ENCODE data around the gene GPANK1. TPM values are rescaled to one million over a fixed set of nuclear protein-coding genes. Genes with fewer than 3 reads are reported as not detected.

The GPANK1 gene
- total and polyA plus RNA-seq, 9 of the 15 experiments (the other 6 are each of a cell fraction or from before 2014, with no cell fraction given), result 32.2 to 111 (median 46.3) TPM

DNA sequence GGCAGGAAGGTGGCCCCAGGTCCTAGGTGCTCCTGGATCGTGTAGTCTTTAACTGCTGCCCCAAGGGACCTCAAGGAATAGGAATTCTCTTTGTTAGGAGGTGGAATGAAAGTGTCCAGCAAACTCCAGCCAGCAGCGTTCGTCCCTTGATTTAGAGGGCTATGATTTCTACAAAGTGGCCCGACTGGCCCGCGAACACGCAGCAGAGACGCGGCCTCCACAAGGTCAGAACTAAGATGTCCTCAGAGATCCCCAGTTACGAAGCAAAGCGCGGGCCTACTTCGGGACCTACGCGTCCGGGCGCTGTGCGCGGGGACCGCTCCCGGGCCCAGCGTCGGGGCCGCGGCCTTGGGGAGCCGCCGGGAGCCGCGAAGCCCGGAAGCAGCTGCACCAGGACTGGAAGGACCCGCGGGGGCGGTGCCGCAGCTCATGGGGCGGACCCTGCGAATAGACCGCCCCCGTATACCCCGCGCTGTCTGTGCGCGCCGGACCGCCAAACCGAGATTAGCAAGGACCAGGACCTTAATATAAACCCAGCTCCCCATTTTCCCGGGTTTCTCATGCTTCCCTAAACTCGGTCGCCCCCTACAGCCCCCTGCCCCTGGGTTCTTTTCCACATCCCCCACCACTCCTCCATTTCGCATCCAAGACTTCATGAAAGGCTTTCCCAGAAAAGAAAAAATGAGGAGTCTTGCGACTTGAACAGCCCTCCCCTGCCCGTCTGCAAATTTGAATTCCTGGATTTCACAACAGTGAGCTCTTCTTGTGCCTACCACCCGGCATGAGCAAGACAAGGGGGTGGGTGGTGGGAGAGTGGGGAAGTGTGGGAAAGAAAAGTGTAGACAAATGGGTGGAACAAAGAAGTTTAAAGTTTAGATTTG is 4.2 kb downstream of the GPANK1 start, which contains the start of gene C6orf47 (continued):
- TF ChIP-seq, protein P1, sequence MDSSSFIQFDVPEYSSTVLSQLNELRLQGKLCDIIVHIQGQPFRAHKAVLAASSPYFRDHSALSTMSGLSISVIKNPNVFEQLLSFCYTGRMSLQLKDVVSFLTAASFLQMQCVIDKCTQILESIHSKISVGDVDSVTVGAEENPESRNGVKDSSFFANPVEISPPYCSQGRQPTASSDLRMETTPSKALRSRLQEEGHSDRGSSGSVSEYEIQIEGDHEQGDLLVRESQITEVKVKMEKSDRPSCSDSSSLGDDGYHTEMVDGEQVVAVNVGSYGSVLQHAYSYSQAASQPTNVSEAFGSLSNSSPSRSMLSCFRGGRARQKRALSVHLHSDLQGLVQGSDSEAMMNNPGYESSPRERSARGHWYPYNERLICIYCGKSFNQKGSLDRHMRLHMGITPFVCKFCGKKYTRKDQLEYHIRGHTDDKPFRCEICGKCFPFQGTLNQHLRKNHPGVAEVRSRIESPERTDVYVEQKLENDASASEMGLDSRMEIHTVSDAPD (CRISPR knock-in tag; IDR thresholded peaks at IDR 0.05), result no peak
- TF ChIP-seq PTTG1 (tag; IDR thresholded peaks at IDR 0.05; ENCODE audit: low read depth), result no peak
- TF ChIP-seq SMARCB1 (IDR thresholded peaks at IDR 0.05; ENCODE audit: insufficient read length, low read depth), result no peak
- TF ChIP-seq MCM5 (IDR thresholded peaks at IDR 0.05; ENCODE audit: low read depth), result no peak
- TF ChIP-seq BRF1 (IDR thresholded peaks at IDR 0.05; ENCODE audit: borderline replicate concordance, extremely low read depth, insufficient read length), result no peak
- TF ChIP-seq, protein P2, sequence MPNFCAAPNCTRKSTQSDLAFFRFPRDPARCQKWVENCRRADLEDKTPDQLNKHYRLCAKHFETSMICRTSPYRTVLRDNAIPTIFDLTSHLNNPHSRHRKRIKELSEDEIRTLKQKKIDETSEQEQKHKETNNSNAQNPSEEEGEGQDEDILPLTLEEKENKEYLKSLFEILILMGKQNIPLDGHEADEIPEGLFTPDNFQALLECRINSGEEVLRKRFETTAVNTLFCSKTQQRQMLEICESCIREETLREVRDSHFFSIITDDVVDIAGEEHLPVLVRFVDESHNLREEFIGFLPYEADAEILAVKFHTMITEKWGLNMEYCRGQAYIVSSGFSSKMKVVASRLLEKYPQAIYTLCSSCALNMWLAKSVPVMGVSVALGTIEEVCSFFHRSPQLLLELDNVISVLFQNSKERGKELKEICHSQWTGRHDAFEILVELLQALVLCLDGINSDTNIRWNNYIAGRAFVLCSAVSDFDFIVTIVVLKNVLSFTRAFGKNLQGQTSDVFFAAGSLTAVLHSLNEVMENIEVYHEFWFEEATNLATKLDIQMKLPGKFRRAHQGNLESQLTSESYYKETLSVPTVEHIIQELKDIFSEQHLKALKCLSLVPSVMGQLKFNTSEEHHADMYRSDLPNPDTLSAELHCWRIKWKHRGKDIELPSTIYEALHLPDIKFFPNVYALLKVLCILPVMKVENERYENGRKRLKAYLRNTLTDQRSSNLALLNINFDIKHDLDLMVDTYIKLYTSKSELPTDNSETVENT (CRISPR knock-in tag; IDR thresholded peaks at IDR 0.05), result peak; percentile 93
- TF ChIP-seq FOXJ3 (CRISPR knock-in tag; IDR thresholded peaks at IDR 0.05), result no peak
- TF ChIP-seq, protein P3, sequence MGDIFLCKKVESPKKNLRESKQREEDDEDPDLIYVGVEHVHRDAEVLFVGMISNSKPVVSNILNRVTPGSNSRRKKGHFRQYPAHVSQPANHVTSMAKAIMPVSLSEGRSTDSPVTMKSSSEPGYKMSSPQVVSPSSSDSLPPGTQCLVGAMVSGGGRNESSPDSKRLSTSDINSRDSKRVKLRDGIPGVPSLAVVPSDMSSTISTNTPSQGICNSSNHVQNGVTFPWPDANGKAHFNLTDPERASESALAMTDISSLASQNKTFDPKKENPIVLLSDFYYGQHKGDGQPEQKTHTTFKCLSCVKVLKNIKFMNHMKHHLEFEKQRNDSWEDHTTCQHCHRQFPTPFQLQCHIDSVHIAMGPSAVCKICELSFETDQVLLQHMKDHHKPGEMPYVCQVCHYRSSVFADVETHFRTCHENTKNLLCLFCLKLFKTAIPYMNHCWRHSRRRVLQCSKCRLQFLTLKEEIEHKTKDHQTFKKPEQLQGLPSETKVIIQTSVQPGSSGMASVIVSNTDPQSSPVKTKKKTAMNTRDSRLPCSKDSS (IDR thresholded peaks at IDR 0.05; ENCODE audit: low read depth, partially characterized antibody), result no peak
- no peak for TF ChIP-seq SREBF2 (CRISPR knock-in tag; IDR thresholded peaks at IDR 0.05)
- no peak for TF ChIP-seq PYGO2 (tag; IDR thresholded peaks at IDR 0.05)
- peak; percentile 46; the same call in 1 of the 2 replicates for TF ChIP-seq RFX7 (CRISPR knock-in tag; IDR thresholded peaks at IDR 0.05)
- no peak for TF ChIP-seq ZNF133 (CRISPR knock-in tag; IDR thresholded peaks at IDR 0.05)
- no peak for TF ChIP-seq ZFP36 (IDR thresholded peaks at IDR 0.05; ENCODE audit: low read depth, low read length, partially characterized antibody)
- TF ChIP-seq ZNF507 (tag; conservative IDR thresholded peaks at IDR 0.05), result no peak
- no peak for TF ChIP-seq CHD4 (IDR thresholded peaks at IDR 0.05; ENCODE audit: insufficient read depth, insufficient replicate concordance, low read depth, low read length, poor library complexity, severe bottlenecking)
- peak; percentile 40; the same call in 1 of the 2 replicates for TF ChIP-seq ARID2 (IDR thresholded peaks at IDR 0.05)
- TF ChIP-seq POLR2G (IDR thresholded peaks at IDR 0.05; ENCODE audit: low read depth, low read length), result peak; percentile 99
- TF ChIP-seq, protein P4, sequence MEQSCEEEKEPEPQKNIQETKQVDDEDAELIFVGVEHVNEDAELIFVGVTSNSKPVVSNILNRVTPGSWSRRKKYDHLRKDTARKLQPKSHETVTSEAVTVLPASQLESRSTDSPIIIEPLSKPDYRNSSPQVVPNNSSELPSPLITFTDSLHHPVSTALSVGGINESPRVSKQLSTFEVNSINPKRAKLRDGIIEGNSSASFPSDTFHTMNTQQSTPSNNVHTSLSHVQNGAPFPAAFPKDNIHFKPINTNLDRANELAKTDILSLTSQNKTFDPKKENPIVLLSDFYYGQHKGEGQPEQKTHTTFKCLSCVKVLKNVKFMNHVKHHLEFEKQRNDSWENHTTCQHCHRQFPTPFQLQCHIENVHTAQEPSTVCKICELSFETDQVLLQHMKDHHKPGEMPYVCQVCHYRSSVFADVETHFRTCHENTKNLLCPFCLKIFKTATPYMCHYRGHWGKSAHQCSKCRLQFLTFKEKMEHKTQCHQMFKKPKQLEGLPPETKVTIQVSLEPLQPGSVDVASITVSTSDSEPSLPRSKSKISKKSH (CRISPR knock-in tag; IDR thresholded peaks at IDR 0.05), result peak; percentile 95
- TF ChIP-seq ZZZ3 (IDR thresholded peaks at IDR 0.05), result no peak
- TF ChIP-seq POLR2B (IDR thresholded peaks at IDR 0.05; ENCODE audit: low read depth, partially characterized antibody), result peak; percentile 78
- TF ChIP-seq PHB2 (IDR thresholded peaks at IDR 0.05; ENCODE audit: low read depth), result no peak
